Uterus (tissue), 4 donors: ENCODE data around the gene RREB1. TPM values are rescaled to one million over a fixed set of nuclear protein-coding genes. Genes with fewer than 3 reads are reported as not detected.

Experiments used
- DNase-seq, 2 donors: peaks; one replicate each; pipeline ENCODE4 v3.0.0-alpha.2; 2019 to 2020
- H3K27ac ChIP-seq, 2 donors: fragments of 200-600 bp; sonication (generic); 1 replicate in 1 of 2; 2 replicates in 1 of 2; pipeline ENCODE4 v1.5.1; 2016 to 2018
- H3K27me3 ChIP-seq, 2 donors: fragments of 200-600 bp; sonication (generic); one replicate each; pipeline ENCODE4 v1.5.1; 2018 to 2019; ENCODE audit warnings: control low read depth in 1 of 2
- H3K36me3 ChIP-seq, 2 donors: fragments of 200-600 bp; sonication (generic); one replicate each; pipeline ENCODE4 v1.5.1; 2019; ENCODE audit warnings: control low read depth in 1 of 2
- H3K4me1 ChIP-seq, 2 donors: fragments of 200-600 bp; sonication (generic); one replicate each; pipeline ENCODE4 v1.5.1; 2018 to 2019; ENCODE audit warnings: control low read depth in 1 of 2
- H3K4me3 ChIP-seq, 2 donors: fragments of 200-600 bp; sonication (generic); 1 replicate in 1 of 2; 2 replicates in 1 of 2; pipeline ENCODE4 v1.5.1; 2018 to 2019; ENCODE audit warnings: mild to moderate bottlenecking in 1 of 2
- H3K9me3 ChIP-seq, 2 donors: fragments of 200-600 bp; sonication (generic); one replicate each; pipeline ENCODE4 v1.5.1; 2019; ENCODE audit warnings: control low read depth in 1 of 2
- POLR2A ChIP-seq, 2 donors: fragments of 450-650 bp; IDR thresholded peaks; one replicate each; pipeline ENCODE4 v1.6.1; 2016; ENCODE audit warnings: antibody characterized with exemption in 2 of 2, mild to moderate bottlenecking in 1 of 2, moderate library complexity in 1 of 2
- intact Hi-C: fragments of 100-400 bp; cut with DNase I; formaldehyde crosslinking; loops from one replicate; pipeline ENCODE4 v1.15.1; 2023; ENCODE audit warnings: low total_unique reads
- total RNA-seq, 4 donors: library from RNA; depleted of rRNA in 3 of 4; stranded (reverse); fragments of >200 nt in 3 of 4; gene quantifications; one replicate each; pipeline versions ENCODE4 v1.1.0 to v1.2.4, GENCODE V29; 2014 to 2023
- TF ChIP-seq, protein P1 (sequence below), 4 experiments: fragments of 200-600 bp in 2 of 4; fragments of 450-650 bp in 2 of 4; sonication (generic) in 2 of 4; IDR thresholded peaks; one replicate each; pipeline ENCODE4 v1.5.1; 2016 to 2019; ENCODE audit warnings: antibody characterized with exemption in 4 of 4, mild to moderate bottlenecking in 2 of 4, moderate library complexity in 1 of 4
- donor health status: DM: yes; HTN: yes; CAD: no.

RREB1 gene
- total RNA-seq, 4 donors from 2014 or later: 15.1 to 65.9 (median 22.7) TPM

DNA sequence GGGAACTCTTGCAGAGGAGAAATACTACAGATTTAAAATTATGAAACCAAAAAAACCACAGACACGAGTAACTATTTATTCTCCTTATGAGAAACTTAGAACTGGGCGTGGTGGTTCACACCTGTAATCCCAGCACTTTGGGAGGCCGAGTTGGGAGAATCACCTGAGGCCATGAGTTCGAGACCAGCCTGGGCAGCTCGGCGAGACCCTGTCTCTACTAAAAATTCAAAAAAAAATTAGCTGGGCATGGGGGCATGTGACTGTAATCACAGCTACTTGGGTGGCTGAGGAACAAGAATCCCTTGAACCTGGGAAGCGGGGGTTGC, 168.4 kb downstream of the RREB1 start:
- Histone ChIP-seq H3K36me3 (no peaks in the 10 kb centered on the region), H3K27ac (no peak overlapping the region), H3K9me3 (no peaks in the 10 kb centered on the region), H3K4me3 (no peak overlapping the region), H3K27me3 (no peaks in the 10 kb centered on the region), H3K4me1 (no peaks in the 10 kb centered on the region)
- TF ChIP-seq, protein P1, sequence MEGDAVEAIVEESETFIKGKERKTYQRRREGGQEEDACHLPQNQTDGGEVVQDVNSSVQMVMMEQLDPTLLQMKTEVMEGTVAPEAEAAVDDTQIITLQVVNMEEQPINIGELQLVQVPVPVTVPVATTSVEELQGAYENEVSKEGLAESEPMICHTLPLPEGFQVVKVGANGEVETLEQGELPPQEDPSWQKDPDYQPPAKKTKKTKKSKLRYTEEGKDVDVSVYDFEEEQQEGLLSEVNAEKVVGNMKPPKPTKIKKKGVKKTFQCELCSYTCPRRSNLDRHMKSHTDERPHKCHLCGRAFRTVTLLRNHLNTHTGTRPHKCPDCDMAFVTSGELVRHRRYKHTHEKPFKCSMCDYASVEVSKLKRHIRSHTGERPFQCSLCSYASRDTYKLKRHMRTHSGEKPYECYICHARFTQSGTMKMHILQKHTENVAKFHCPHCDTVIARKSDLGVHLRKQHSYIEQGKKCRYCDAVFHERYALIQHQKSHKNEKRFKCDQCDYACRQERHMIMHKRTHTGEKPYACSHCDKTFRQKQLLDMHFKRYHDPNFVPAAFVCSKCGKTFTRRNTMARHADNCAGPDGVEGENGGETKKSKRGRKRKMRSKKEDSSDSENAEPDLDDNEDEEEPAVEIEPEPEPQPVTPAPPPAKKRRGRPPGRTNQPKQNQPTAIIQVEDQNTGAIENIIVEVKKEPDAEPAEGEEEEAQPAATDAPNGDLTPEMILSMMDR (IDR thresholded peaks at IDR 0.05): no peak
- no peak for TF ChIP-seq POLR2A (IDR thresholded peaks at IDR 0.05)
- no peak for DNase-seq
- intact Hi-C loops: loop anchor here (10.0 kb wide), 1 partner anchor 339 kb away; no protein-coding TSS in a partner anchor

DNA sequence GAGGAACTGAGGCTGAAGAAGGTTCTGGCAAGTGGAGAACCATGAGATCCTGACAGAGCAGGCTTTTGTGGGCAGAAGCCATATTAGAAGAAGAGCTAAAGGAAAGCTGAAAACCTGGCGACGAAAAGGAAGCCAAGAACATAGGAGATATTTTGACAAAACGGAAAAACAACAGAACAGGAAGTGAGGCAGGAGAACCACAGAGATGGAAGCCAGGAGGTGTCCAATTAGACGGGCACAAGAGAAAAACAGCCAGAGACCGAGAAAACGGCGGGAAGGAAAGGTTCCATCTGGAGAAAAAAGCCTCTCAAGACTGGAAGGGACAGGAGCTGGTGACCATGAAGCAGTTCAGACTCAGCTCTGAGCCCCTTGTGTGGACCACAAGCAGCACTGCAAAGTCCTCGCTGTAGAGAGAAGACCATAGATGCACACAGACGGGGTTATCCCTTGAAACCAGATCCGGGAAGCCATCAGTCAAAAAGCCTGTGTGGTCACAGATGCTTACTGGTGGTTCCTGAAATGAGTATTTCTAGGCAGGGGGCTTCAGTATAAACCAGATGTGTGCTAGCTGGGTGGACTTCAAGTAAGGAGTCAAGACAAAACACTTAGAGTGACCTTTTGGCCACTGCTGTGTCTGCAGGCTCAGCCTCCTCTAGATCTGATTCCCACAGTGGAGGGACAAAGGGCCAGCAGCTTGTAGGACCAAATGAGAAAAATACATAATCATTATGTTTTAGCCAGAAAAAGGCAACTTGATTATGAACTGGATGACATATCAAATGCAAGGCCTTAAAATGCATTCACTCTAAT, 174.5 kb downstream of the RREB1 start:
- Histone ChIP-seq H3K36me3 (no peaks in the 10 kb centered on the region), H3K4me3 (no peak overlapping the region), H3K9me3 (no peaks in the 10 kb centered on the region), H3K27me3 (no peaks in the 10 kb centered on the region), H3K27ac (no peak overlapping the region), H3K4me1 (no peaks in the 10 kb centered on the region)
- intact Hi-C loops: no loop called here
- no peak for DNase-seq
- TF ChIP-seq POLR2A (IDR thresholded peaks at IDR 0.05): no peak

DNA sequence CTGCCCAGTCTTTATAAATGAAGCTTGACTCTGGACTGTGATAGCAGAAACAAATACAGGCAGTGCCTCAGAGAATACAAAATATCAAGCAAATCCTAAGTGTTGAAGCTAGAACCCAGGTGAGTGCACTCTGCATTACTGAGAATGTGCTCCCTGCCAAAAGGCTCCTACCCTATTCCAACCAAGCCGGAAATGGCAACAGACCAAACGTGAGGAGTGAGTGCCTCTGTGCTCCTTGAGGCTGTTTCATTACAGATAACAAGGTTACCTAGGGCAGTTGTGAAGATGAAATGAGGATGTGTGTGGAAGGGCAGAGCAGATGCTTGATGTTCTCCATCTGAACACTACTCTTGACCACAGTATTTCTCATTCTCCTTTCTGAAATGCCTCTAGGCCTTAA, 175.9 kb downstream of the RREB1 start:
- no peaks in the 10 kb centered on the region for H3K9me3 ChIP-seq
- H3K27ac ChIP-seq: no peak overlapping the region
- intact Hi-C loops: no loop called here
- TF ChIP-seq, protein P1 (IDR thresholded peaks at IDR 0.05): no peak
- no peak for TF ChIP-seq POLR2A (IDR thresholded peaks at IDR 0.05)
- H3K4me3 ChIP-seq: no peak overlapping the region
- no peaks in the 10 kb centered on the region for H3K36me3 ChIP-seq
- no peaks in the 10 kb centered on the region for H3K4me1 ChIP-seq
- no peaks in the 10 kb centered on the region for H3K27me3 ChIP-seq
- DNase-seq: no peak

DNA sequence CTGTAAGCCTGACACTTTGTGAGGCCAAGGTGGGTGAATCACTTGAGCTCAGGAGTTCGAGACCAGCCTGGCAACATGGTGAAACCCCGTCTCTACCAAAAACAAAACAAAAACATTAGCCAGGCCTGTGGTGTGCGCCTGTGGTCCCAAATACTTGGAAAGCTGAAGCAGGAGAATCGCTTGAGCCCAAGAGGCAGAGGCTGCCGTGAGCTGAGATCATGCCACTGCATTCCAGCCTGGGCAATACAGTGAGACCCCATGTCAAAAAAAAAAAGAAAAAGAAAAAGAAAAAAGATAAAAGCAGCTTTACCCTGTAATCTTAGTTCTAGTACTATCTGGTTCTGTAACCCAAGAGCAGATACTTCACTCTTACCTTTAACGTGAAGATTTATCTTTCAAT, 177.7 kb downstream of the RREB1 start:
- intact Hi-C loops: no loop called here
- Histone ChIP-seq H3K36me3 (no peaks in the 10 kb centered on the region), H3K4me1 (no peaks in the 10 kb centered on the region), H3K27ac (no peak overlapping the region), H3K9me3 (no peaks in the 10 kb centered on the region), H3K27me3 (no peaks in the 10 kb centered on the region), H3K4me3 (no peak overlapping the region)
- DNase-seq: no peak
- TF ChIP-seq, protein P1 (IDR thresholded peaks at IDR 0.05): no peak
- no peak for TF ChIP-seq POLR2A (IDR thresholded peaks at IDR 0.05)

DNA sequence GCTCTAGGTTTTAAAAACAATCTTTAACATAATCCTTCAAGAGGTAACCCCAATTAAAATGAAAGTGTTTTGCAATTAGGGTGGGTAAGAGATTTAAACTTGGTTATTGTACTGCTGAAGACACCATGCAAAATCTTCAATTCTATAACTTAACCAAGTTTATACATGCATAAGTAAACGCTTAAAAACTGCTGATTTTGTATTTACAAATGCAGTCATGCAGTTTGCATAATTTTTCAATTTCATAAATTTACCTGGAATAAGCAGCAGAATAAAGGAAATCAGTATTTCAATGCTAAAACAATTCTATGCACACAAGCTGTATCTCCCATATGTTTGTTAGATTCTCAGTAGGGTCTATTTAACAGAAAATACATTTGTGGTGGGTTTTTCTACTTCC, 182.3 kb downstream of the RREB1 start:
- H3K36me3 ChIP-seq: no peaks in the 10 kb centered on the region
- no peak overlapping the region for H3K4me3 ChIP-seq
- H3K9me3 ChIP-seq: no peaks in the 10 kb centered on the region
- intact Hi-C loops: no loop called here
- DNase-seq: no peak
- H3K27ac ChIP-seq: no peak overlapping the region
- no peak for TF ChIP-seq POLR2A (IDR thresholded peaks at IDR 0.05)
- TF ChIP-seq, protein P1 (IDR thresholded peaks at IDR 0.05): no peak
- no peaks in the 10 kb centered on the region for H3K27me3 ChIP-seq
- no peaks in the 10 kb centered on the region for H3K4me1 ChIP-seq
